Esophagus squamous epithelium (tissue), 4 donors: ENCODE measurements around the gene LCN10.

ENCODE experiments used
- POLR2A ChIP-seq, 4 donors: fragments of 450-650 bp; IDR thresholded peaks; one replicate each; pipeline ENCODE4 v1.6.1; 2017; ENCODE audit warnings: antibody characterized with exemption in 4 of 4, mild to moderate bottlenecking in 4 of 4, moderate library complexity in 3 of 4
- TF ChIP-seq, protein P1 (sequence below), 6 experiments: fragments of 450-650 bp in 4 of 6; fragments of 200-600 bp in 2 of 6; sonication (generic) in 2 of 6; IDR thresholded peaks; one replicate each; pipeline ENCODE4 v1.5.1; 2016 to 2019; ENCODE audit warnings: antibody characterized with exemption in 6 of 6, mild to moderate bottlenecking in 4 of 6, moderate library complexity in 4 of 6

DNA sequence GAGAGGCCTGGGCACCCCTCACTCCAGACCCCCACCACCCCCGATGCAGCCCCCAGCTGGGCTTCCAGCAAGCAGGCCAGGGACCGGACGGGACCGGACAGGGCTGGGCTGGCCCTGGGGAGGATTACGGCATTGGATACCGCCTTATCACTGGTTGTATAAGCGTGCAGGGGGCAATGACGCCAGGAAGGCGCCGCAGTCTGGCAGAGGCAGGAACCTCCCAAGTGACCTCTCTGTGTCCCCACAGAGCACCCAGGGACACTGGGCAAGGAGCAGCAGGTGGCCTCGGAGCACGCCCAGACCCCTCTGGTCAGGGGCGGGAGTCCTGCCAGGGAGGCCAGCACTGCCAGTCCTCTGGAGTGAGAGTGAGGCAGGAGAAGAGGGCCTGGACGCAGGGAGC lies 22.3 kb upstream of the LCN10 start:
- TF ChIP-seq, protein P1, sequence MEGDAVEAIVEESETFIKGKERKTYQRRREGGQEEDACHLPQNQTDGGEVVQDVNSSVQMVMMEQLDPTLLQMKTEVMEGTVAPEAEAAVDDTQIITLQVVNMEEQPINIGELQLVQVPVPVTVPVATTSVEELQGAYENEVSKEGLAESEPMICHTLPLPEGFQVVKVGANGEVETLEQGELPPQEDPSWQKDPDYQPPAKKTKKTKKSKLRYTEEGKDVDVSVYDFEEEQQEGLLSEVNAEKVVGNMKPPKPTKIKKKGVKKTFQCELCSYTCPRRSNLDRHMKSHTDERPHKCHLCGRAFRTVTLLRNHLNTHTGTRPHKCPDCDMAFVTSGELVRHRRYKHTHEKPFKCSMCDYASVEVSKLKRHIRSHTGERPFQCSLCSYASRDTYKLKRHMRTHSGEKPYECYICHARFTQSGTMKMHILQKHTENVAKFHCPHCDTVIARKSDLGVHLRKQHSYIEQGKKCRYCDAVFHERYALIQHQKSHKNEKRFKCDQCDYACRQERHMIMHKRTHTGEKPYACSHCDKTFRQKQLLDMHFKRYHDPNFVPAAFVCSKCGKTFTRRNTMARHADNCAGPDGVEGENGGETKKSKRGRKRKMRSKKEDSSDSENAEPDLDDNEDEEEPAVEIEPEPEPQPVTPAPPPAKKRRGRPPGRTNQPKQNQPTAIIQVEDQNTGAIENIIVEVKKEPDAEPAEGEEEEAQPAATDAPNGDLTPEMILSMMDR (IDR thresholded peaks at IDR 0.05), result no peak
- no peak for TF ChIP-seq POLR2A (IDR thresholded peaks at IDR 0.05)
